ENCODE results near the gene MPND. TPM values are rescaled to one million over a fixed set of nuclear protein-coding genes. Genes with fewer than 3 reads are reported as not detected.
A peak's percentile ranks its signal among the peaks of the same experiment; 100 is the strongest.

Gene MPND
- total RNA-seq, 2 experiments from 2014 or later, result 10.3 to 11.0 TPM

GRCh38 chr19:4322942-4323665 is 20.3 kb upstream of the MPND start:
- CTCF ChIA-PET, result no interaction called here
- H3K36me3 Mint-ChIP-seq (ENCODE audit: low read depth), result no peaks in the 10 kb centered on the region
- Histone ChIP-seq H3K27ac (ENCODE audit: low read depth in 1 of 2, low read length in 2 of 2) (no peak overlapping the region), H3K4me1 (ENCODE audit: insufficient read depth, low read length) (peaks cover 18% of the 10 kb centered on the region), H3K4me3 (ENCODE audit: low read length) (no peak overlapping the region), H3K9me3 (ENCODE audit: control insufficient read depth in 1 of 2, insufficient read depth in 1 of 2, low read length in 2 of 2) (peaks cover 0 to 8% of the 10 kb centered on the region in 2 experiments), H3K36me3 (ENCODE audit: insufficient read depth, low read length) (no peaks in the 10 kb centered on the region), H3K27me3 (ENCODE audit: control insufficient read depth in 1 of 2, insufficient read depth in 2 of 2, low read length in 2 of 2) (no peaks in the 10 kb centered on the region)
- ATAC-seq (ENCODE audit: poor library complexity) (no peak), DNase-seq (peak in 1 of 14 experiments; percentile 22)
- H3K9me3 Mint-ChIP-seq, result peaks cover 2% of the 10 kb centered on the region
- POLR2A ChIA-PET, result interaction anchor here (0.6 to 1.2 kb wide), 3 partner anchors 20 to 30 kb away, joined by 3 to 5 read pairs (median 3); partner anchors contain the start of gene MPND
- H3K4me3 Mint-ChIP-seq, result no peak overlapping the region
- H3K27ac Mint-ChIP-seq, result no peak overlapping the region
- no peaks in the 10 kb centered on the region for H3K27me3 Mint-ChIP-seq
- no peak for TF ChIP-seq CTCF (IDR thresholded peaks at IDR 0.05)
- intact Hi-C loops (cut with DNase I, micrococcal nuclease), result no loop called here
- H3K4me1 Mint-ChIP-seq (ENCODE audit: low read depth), result peaks cover 19% of the 10 kb centered on the region

GRCh38 chr19:4323692-4324091 is 19.7 kb upstream of the MPND start:
- CTCF ChIA-PET, result no interaction called here
- ATAC-seq (ENCODE audit: poor library complexity), result no peak
- POLR2A ChIA-PET, result interaction anchor here (0.8 kb wide), 1 partner anchor 20 kb away, joined by 3 read pairs; the partner anchor contains the start of gene MPND

GRCh38 chr19:4324228-4324627 is 19.1 kb upstream of the MPND start:
- ChIA-PET POLR2A (no interaction called here), CTCF (interaction anchor here (0.9 kb wide), 1 partner anchor 77 kb away, joined by 3 read pairs; the partner anchor contains the start of gene YJU2)
- no peaks in the 10 kb centered on the region for H3K27me3 ChIP-seq (ENCODE audit: control insufficient read depth in 1 of 2, insufficient read depth in 2 of 2, low read length in 2 of 2)
- H3K9me3 ChIP-seq (ENCODE audit: control insufficient read depth in 1 of 2, insufficient read depth in 1 of 2, low read length in 2 of 2), result peaks cover 0 to 8% of the 10 kb centered on the region in 2 experiments
- Mint-ChIP-seq H3K36me3 (ENCODE audit: low read depth) (peaks cover 4% of the 10 kb centered on the region), H3K27ac (no peak overlapping the region), H3K4me1 (ENCODE audit: low read depth) (peaks cover 25% of the 10 kb centered on the region), H3K9me3 (peaks cover 2% of the 10 kb centered on the region), H3K4me3 (no peak overlapping the region), H3K27me3 (no peaks in the 10 kb centered on the region)
- intact Hi-C loops (cut with DNase I, micrococcal nuclease), result no loop called here
- no peak for TF ChIP-seq CTCF (IDR thresholded peaks at IDR 0.05)
- H3K36me3 ChIP-seq (ENCODE audit: insufficient read depth, low read length), result no peaks in the 10 kb centered on the region
- H3K4me3 ChIP-seq (ENCODE audit: low read length), result no peak overlapping the region
- peaks cover 28% of the 10 kb centered on the region for H3K4me1 ChIP-seq (ENCODE audit: insufficient read depth, low read length)
- ATAC-seq (ENCODE audit: poor library complexity) (no peak), DNase-seq (no peak)
- no peak overlapping the region for H3K27ac ChIP-seq (ENCODE audit: low read depth in 1 of 2, low read length in 2 of 2)

More at GRCh38 chr19:4323692-4324091, 19.7 kb upstream of the MPND start:
- no peaks in the 10 kb centered on the region for H3K36me3 ChIP-seq (ENCODE audit: insufficient read depth, low read length)
- no peak overlapping the region for H3K4me3 ChIP-seq (ENCODE audit: low read length)
- H3K27ac Mint-ChIP-seq, result no peak overlapping the region
- DNase-seq, result no peak
- no peaks in the 10 kb centered on the region for H3K27me3 ChIP-seq (ENCODE audit: control insufficient read depth in 1 of 2, insufficient read depth in 2 of 2, low read length in 2 of 2)
- H3K27me3 Mint-ChIP-seq, result no peaks in the 10 kb centered on the region
- peaks cover 0 to 8% of the 10 kb centered on the region in 2 experiments for H3K9me3 ChIP-seq (ENCODE audit: control insufficient read depth in 1 of 2, insufficient read depth in 1 of 2, low read length in 2 of 2)
- no peak overlapping the region for H3K27ac ChIP-seq (ENCODE audit: low read depth in 1 of 2, low read length in 2 of 2)
- peaks cover 22% of the 10 kb centered on the region for H3K4me1 ChIP-seq (ENCODE audit: insufficient read depth, low read length)
- H3K9me3 Mint-ChIP-seq, result peaks cover 2% of the 10 kb centered on the region
- peaks cover 25% of the 10 kb centered on the region for H3K4me1 Mint-ChIP-seq (ENCODE audit: low read depth)
- H3K36me3 Mint-ChIP-seq (ENCODE audit: low read depth), result peaks cover 4% of the 10 kb centered on the region
- no peak overlapping the region for H3K4me3 Mint-ChIP-seq
- intact Hi-C loops (cut with DNase I, micrococcal nuclease), result no loop called here
- no peak for TF ChIP-seq CTCF (IDR thresholded peaks at IDR 0.05)
